HG03558 (cell line): ENCODE data around the gene DPH5.
"Not testable (repeated sequence)": the region's sequence is repeated elsewhere in the genome, so short reads cannot be mapped to it uniquely, and the experiment has no call there.

ENCODE experiments used
- ATAC-seq: cut with Tn5 transposase; IDR thresholded peaks from one replicate; pipeline ENCODE4 v1.9.1; 2021; ENCODE audit warnings: moderate number of reproducible peaks; ENCODE audit not compliant: unreplicated experiment; ENCODE audit errors: extremely low read depth

DPH5 gene

DNA sequence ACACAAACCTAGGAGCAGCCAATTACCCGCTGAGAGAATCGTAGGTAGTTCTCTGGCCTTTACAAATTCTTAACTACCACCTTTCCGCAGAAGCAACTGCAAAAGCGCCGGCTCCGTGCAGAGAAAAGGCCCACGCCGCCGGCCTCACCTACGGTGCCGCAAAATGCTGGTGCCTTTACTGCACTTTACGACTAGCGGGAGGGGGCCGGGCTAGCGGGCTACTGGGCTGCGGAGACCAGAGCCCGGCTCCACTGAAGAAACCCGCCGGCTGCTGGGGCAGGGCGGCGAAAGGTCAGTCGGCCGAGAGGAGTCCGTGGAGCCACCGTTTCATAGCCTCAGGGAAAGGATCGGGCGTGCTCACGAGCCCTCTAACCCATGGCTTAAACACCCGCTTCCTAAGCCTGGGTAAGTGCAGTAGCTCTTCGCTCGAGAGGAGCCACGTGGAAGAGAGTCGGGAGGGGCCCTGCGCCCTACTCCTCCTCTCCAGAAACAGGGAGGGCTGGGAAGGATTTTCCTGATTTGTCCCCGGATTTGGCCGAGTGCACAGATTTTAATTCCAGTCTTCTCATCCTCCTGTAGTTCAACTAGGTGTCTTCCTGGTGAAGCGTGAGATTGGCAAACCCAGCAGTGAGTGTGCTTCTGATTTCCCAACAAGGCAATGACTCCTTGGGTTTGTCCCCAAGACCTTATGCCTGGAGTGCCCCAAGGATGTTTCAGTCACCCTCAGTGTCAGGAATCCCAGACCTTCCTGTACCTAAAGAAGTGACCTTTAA is at the start of gene DPH5:
TSS of gene DPH5 (minus strand) at position 128 of the 773 bp plus-strand sequence. CDS start 341 bp downstream, outside the sequence.
- ATAC-seq, result peak; percentile 50

DNA sequence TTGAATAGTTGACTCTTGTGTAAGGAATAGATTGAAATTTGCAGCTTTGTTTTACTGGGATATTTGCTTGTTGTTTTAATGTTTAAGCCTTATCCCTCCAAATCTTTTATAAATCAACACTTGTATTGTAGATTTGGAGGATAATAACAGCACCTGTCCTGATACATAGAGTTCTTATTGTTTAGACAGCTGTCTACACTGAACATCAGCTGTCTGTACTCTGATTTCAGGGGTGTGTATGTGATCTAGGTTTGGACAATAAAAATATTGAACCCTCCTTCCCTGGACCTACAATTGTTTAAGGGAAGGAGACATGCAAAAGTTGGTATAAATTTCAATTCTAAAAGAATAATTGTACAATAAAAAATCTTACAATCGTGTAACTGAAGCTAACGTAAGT is 48.3 kb upstream of the DPH5 start:
- ATAC-seq, result no peak

- ATAC-seq, result no peak
Measured at GRCh38 chr1:101071470-101071891, 45.9 kb upstream of the DPH5 start.

GRCh38 chr1:101069158-101069557 is 43.6 kb upstream of the DPH5 start:
- no peak for ATAC-seq

- not testable (repeated sequence) for ATAC-seq
Measured at GRCh38 chr1:101066937-101067335, 41.4 kb upstream of the DPH5 start.

DNA sequence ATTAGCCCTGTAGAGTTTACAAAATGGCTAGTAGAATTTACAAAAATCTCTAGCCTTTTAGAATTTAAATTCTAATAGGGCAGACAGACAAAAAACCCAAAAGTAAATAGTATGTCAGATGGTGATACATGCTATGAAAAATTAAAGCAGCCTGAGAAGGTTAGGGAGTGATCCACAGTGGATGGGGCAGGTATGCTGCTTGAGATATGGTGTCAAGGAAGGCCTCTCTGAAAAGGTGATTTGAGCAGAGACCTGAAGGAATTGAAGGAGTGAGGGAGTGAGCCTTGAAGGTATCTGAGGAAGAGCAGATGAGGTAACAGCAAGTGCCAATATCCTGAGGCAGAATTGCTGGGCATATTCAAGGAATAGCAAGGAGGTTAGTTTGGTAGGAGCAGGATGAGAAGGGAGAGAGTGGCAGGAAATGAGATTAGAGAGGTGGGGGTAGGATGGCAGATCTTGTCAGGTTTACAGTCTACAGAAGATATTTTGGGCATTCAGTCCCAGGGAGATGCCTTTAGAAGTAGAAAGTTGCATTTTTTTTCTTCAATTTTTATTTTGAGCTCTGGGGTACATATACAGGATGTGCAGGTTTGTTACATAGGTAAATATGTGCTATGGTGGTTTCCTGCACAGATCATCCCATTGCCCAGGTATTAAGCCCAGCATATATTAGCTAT is 40.8 kb upstream of the DPH5 start:
- no peak for ATAC-seq

DNA sequence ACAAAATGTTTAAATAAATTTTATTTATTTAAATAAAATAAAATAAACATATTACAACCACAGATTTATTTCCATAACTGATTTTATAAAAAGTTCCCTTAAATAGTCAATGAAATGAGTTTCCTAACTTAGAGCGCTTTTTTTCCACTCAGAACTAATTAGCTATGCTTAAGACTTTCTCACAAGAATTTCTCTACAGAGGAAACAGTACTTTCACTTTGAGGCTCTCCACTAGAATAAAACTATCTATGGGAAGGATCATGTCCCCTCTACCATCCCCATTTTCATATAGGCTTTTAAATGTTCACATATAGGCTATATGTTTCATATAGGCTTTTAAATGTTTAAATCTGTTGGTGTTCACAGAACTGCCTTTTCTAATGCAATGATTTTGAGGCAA is 40.0 kb upstream of the DPH5 start:
- ATAC-seq, result no peak

DNA sequence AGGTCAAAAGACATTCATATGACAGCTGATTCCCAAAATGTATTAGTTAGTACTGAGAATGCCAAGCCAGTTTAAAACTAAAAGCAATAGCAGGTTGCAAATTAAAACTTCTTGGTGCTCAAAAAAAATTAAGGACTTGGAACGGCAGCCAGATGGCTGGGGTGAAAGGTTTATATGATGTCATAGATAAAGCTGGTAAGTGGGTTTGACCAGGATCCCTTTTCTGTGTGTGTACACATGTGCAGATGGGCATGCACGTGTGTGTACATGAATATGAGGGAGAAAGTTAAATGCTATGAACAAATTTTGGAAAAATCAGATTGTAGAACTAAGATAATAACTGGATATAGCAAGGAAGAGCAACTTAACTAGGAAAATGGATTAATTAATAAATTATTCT is 39.1 kb upstream of the DPH5 start:
- ATAC-seq, result no peak

DNA sequence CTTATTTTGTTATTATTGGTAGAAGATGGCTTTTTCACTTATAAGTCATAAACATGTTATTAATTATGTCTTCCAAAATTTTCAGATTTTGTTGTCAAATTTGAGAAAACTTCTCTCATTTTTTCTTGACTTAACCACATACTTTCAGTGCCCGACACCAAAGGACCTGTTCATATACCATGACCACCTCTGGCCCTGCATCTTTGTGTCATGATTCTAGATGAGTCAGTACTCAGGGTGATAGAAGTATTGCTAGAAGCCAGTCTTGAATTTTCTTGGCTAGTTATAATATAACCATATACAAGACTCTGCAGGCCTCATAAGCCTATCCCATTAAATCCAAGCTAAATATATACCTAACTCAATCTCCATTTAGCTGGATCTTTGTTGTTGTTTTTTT is 35.4 kb upstream of the DPH5 start:
- ATAC-seq, result peak; percentile 62

- ATAC-seq, result no peak
Measured at GRCh38 chr1:101059945-101060542, 34.5 kb upstream of the DPH5 start.

- ATAC-seq, result no peak
Measured at GRCh38 chr1:101055623-101056022, 30.0 kb upstream of the DPH5 start.

DNA sequence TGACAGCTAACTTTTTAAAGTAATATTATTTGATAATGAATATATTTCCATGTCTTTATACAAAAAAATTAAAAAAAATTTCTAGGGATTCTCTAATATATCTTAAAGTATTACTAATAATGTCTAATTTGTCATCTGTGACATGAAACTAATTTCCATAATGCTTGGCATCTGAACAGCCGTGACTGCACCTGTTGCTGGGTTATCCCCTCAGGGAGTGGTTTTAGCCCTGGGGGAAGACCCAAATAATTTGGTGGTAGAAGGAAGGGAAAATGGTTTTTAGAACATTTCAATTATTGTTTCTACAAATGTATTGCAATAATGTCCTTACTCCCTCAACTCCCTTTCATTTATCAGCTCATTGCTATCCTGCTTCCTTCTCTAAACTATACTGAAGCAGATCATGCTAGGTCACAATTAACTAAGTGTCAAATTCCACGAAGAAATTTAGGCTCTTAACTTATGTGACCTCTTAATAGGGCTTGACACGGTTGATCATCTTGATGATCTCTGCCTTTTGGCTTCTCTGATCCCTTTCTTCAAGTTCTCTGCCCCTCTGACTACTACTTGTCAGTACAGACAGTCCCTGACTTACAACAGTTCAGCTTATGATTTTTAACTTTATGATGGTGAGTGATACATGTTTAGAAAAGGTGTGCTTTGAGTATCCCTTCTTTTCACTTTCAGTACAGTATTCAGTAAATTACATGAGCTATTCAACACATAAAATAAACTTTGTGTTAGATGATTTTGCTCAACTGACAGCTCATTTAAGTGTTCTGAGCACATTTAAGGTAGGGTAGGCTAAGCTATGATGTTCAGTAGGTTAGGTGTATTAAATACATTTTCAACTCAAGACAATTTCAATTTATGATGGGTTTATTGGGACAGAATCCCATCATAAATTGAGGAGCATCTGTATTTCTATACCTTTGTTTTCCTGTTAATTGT is 26.4 kb upstream of the DPH5 start:
- ATAC-seq, result peak; percentile 77

- no peak for ATAC-seq
Measured at GRCh38 chr1:101050869-101051268, 25.3 kb upstream of the DPH5 start.

DNA sequence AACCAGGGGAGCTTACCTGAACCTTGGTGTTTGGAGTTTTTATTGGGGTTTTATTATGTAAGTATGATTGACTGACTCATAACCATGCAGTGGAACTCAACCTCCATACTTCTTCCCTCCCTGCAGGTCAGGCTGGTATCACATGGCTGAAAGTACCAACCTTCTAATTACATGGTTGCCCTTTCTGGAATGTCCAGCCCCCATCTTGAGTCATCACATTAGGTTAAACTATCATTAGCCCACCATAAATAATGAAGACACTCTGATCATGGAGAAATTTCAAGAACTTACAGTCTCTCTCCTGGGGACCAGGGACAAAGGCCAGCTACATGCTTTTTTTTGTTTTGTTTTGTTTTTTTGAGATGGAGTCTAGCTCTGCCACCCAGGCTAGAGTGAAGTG is 19.2 kb upstream of the DPH5 start:
- ATAC-seq, result no peak

DNA sequence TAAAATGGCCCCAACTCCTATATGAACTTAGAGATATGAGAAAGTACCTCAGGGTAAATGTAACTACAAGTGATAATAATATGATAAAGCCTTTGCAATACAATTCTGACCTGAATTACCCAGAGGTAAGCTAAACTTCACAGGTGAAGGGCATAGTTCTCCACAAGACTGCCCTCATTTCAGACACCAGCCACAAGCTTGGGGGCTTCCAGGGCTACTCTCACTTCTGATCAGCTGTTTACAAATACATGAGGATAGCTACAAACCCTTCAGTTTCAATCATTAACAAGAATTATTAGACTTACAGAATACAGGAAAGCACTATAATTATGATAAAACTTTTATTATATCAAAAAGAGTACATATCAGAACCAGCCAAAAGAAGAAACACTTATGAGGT is 18.7 kb upstream of the DPH5 start:
- no peak for ATAC-seq

DNA sequence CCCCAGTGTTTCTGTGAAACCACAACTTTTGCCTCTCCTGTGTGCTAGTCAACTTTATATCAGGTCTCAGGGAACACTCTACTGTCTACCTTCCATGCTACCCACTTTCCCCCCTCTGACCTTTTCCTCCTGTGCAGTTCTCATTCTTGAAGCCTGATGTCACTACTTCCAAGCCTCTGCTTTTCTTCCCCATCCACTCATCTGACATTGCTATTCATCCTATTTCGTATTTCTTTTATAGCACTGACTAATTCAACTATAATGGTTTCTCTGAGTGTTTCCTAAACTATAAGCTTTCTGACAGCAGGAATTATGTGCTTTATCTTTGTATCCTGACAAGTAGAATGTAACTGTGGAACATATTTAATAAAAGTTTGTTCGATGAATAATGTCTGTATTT is 18.2 kb upstream of the DPH5 start:
- ATAC-seq, result no peak

DNA sequence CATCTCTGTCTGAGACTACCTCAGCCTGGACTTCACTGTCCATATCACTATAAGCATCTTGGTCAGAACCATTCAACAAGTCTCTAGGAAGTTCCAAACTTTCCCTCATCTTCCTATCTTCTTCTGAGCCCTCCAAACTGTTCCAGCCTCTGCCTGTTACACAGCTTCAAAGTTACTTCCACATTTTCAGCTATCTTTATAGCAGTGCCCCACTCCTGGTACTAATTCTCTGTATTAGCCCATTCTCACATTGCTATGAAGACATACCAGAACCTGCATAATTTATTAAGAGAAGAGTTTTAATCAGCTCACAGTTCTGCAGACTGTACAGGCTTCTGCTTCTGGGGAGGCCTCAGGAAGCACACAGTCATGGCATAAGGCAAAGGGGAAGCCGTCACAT is 15.7 kb upstream of the DPH5 start:
- no peak for ATAC-seq

DNA sequence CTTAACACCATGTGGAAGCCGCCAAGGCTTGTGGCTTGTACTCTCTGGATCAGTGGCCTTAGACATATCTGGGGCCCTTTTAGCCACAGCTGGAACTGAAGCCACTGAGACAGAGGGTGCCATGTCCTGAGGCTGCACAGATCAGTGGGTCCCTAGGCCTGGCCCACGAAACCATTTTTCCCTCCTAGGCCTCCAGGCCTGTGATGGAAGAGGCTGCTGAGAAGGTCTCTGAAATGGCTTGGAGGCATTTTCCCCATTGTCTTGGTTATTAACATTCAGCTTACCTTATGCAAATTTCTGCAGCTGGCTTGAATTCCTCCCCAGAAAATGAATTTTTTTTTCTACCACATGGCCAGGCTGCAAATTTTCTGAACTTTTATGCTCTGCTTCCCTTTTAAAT is 15.1 kb upstream of the DPH5 start:
- ATAC-seq, result no peak

DNA sequence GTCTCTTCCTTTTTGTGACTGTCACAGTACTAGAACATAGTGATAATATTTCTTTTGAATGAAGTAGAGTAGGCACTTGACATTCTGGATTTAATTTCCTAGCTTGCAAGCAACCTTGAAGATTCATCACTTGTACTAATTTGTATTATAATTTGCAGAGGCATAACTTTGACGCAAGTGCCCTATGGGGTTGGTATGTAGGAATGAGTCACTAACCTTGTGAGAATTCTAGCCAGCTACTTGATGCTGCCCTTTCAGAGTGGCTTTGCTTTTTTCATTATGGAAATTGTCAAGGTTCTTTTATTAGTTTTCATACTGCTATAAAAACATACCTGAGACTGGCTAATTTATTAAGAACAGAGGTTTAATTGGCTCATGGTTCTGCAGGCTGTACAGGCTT is 13.7 kb upstream of the DPH5 start:
- ATAC-seq, result no peak

GRCh38 chr1:101037316-101037715 is 11.7 kb upstream of the DPH5 start:
- no peak for ATAC-seq
